ENCODE results near the gene CYB5R4. TPM values are rescaled to one million over a fixed set of nuclear protein-coding genes. Genes with fewer than 3 reads are reported as not detected.

The CYB5R4 gene
- total RNA-seq, 1 experiment from 2014 or later, result 17.5 TPM

DNA sequence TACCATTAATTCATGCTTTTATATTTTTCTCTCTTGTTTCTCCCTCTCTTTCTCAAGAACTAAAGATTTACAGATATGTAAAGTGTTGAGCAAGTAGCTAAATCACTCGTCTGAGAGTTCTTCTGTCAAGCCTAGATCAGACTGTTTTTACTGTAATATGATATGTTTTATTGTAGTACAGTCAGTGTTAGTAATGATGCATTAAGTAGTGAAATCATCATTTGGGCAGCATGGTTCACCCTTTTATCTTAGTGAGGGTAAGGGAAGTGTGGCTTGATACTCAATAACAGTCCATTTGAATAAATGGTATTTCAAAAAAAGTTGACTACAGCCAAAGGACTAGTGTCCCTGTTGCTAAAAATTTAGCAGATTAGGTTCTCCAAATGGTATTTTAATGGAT, 9.2 kb downstream of the CYB5R4 start:
- Histone ChIP-seq H3K4me1 (ENCODE audit: insufficient read depth, low read length) (no peaks in the 10 kb centered on the region), H3K9me3 (ENCODE audit: control insufficient read depth, low read depth, low read length) (peaks cover 23% of the 10 kb centered on the region), H2BK12ac (ENCODE audit: insufficient read length, low read depth, low read length) (no peak overlapping the region), H2BK5ac (ENCODE audit: insufficient read length, low read length) (no peak overlapping the region), H3K23ac (ENCODE audit: insufficient read length, low read depth, low read length) (no peak overlapping the region), H3K56ac (ENCODE audit: insufficient read length, low read depth, low read length) (no peak overlapping the region), H3T11ph (ENCODE audit: low read length) (no peak overlapping the region), H2BK20ac (ENCODE audit: low read depth, low read length, poor library complexity, severe bottlenecking) (no peak overlapping the region), H4K91ac (ENCODE audit: insufficient read length, low read depth, low read length) (no peak overlapping the region), H2BK15ac (ENCODE audit: low read depth, low read length) (no peak overlapping the region), H3K79me2 (ENCODE audit: insufficient read depth, low read length) (no peaks in the 10 kb centered on the region), H4K8ac (replicated peaks; ENCODE audit: insufficient read length, low read depth, low read length) (no peak overlapping the region), H2BK120ac (ENCODE audit: low read depth, low read length, poor library complexity, severe bottlenecking) (no peak overlapping the region), H2AK5ac (ENCODE audit: insufficient read length, low read length) (no peak overlapping the region), H3K79me1 (ENCODE audit: insufficient read depth, low read depth, low read length, poor library complexity, severe bottlenecking) (no peaks in the 10 kb centered on the region), H3K27me3 (ENCODE audit: insufficient read depth, low read length) (no peaks in the 10 kb centered on the region), H3K4ac (ENCODE audit: low read depth, low read length) (no peak overlapping the region), H3K4me2 (ENCODE audit: insufficient read depth, insufficient read length, low read length) (no peak overlapping the region), H2AFZ (ENCODE audit: low read length) (no peak overlapping the region), H3K18ac (ENCODE audit: insufficient read length, low read depth, low read length) (no peak overlapping the region), H4K5ac (ENCODE audit: insufficient read length, low read depth, low read length) (no peak overlapping the region), H3K9ac (ENCODE audit: extremely low read depth, insufficient read length, low read length) (no peak overlapping the region), H3K27ac (ENCODE audit: insufficient read length, low read depth, low read length) (no peak overlapping the region), H4K20me1 (ENCODE audit: control insufficient read depth, insufficient read depth, insufficient read length) (no peaks in the 10 kb centered on the region), H3K23me2 (ENCODE audit: insufficient read length, low read depth, low read length, poor library complexity, severe bottlenecking) (no peaks in the 10 kb centered on the region), H3K14ac (ENCODE audit: insufficient read depth, low read length) (no peak overlapping the region)
- no CpG with 5 or more reads among the region's 1 CpG for WGBS (ENCODE audit: extremely low coverage, insufficient read length, low lambda C conversion rate)
- DNase-seq, result no peak
- TF ChIP-seq, protein P1, sequence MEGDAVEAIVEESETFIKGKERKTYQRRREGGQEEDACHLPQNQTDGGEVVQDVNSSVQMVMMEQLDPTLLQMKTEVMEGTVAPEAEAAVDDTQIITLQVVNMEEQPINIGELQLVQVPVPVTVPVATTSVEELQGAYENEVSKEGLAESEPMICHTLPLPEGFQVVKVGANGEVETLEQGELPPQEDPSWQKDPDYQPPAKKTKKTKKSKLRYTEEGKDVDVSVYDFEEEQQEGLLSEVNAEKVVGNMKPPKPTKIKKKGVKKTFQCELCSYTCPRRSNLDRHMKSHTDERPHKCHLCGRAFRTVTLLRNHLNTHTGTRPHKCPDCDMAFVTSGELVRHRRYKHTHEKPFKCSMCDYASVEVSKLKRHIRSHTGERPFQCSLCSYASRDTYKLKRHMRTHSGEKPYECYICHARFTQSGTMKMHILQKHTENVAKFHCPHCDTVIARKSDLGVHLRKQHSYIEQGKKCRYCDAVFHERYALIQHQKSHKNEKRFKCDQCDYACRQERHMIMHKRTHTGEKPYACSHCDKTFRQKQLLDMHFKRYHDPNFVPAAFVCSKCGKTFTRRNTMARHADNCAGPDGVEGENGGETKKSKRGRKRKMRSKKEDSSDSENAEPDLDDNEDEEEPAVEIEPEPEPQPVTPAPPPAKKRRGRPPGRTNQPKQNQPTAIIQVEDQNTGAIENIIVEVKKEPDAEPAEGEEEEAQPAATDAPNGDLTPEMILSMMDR (conservative IDR thresholded peaks at IDR 0.05), result no peak
- Mint-ChIP-seq H3K27me3 (ENCODE audit: low read depth) (no peaks in the 10 kb centered on the region), H3K36me3 (ENCODE audit: insufficient read depth in 1 of 3, low read depth in 3 of 3) (peaks cover 39 to 51% (median 44%) of the 10 kb centered on the region in 3 experiments), H3K4me1 (0 out of 4 replicates have a peak, but pooled peaks cover 2% of the 10 kb centered on the region in 2 experiments), H3K9me3 (peaks cover 20% of the 10 kb centered on the region in 2 experiments), H3K4me3 (no peak overlapping the region), H3K27ac (no peak overlapping the region)

Measured in H9 (cell line).